Panc1 (cell line): ENCODE measurements around the gene TCF25. TPM values are rescaled to one million over a fixed set of nuclear protein-coding genes. Genes with fewer than 3 reads are reported as not detected.
"Not testable (repeated sequence)": the region's sequence is repeated elsewhere in the genome, so short reads cannot be mapped to it uniquely, and the experiment has no call there.

Source experiments
- ATAC-seq: fragments of 200-7000 bp; cut with Tn5 transposase; 2 replicates; pipeline ENCODE4 v1.9.1; 2020; ENCODE audit warnings: mild to moderate bottlenecking, moderate library complexity
- Bru-seq: library from RNA; stranded (reverse); fragments of 400-500 nt; gene quantifications from one replicate; lab custom pipeline; 2021; lab: Mats Ljungman, UMichigan
- BruChase-seq, 2 experiments: library from RNA; stranded (reverse); fragments of 400-500 nt; gene quantifications; one replicate each; lab custom pipeline; 2021; lab: Mats Ljungman, UMichigan
- BruUV-seq: library from RNA; stranded (reverse); fragments of 400-500 nt; replicated peaks from 2 replicates; lab custom pipeline; 2021; lab: Mats Ljungman, UMichigan
- CTCF ChIA-PET: fragments of 300-600 bp; sonication (Branson Sonifier 250); formaldehyde crosslinking; loops from one replicate; lab custom pipeline; 2022; ENCODE audit warnings: antibody characterized with exemption; lab: Charles Lee
- POLR2A ChIA-PET: fragments of 300-600 bp; sonication (Branson Sonifier 250); formaldehyde crosslinking; loops from one replicate; lab custom pipeline; 2022; ENCODE audit warnings: antibody characterized with exemption; lab: Charles Lee
- DNase-seq: peaks from one replicate; pipeline ENCODE4 v3.0.0-alpha.2; 2010; ENCODE audit warnings: low read depth, low spot score
- H3K27ac ChIP-seq: 2 replicates; pipeline ENCODE4 v1.5.1; 2011; ENCODE audit warnings: mild to moderate bottlenecking, low read length, inconsistent platforms
- H3K27me3 ChIP-seq: fragments of 200-500 bp; sonication (Bioruptor generic); 2 replicates; pipeline ENCODE4 v1.6.0; 2014; ENCODE audit warnings: low read length, inconsistent platforms; ENCODE audit not compliant: control insufficient read depth, insufficient read depth
- H3K36me3 ChIP-seq: fragments of 200-500 bp; sonication (Bioruptor generic); 2 replicates; pipeline ENCODE4 v1.5.1; 2014; ENCODE audit warnings: inconsistent platforms, mild to moderate bottlenecking, low read length, moderate library complexity; ENCODE audit not compliant: control insufficient read depth, insufficient read depth
- H3K4me1 ChIP-seq: 2 replicates; pipeline ENCODE4 v1.5.1; 2011; ENCODE audit warnings: inconsistent platforms, mild to moderate bottlenecking, low read length, moderate library complexity; ENCODE audit not compliant: control insufficient read depth, insufficient read depth
- H3K4me3 ChIP-seq, 2 experiments: 2 replicates each; pipeline ENCODE4 v1.5.1; 2011 to 2012; ENCODE audit warnings: low read depth in 2 of 2, low read length in 2 of 2, mild to moderate bottlenecking in 2 of 2, inconsistent platforms in 1 of 2, moderate library complexity in 1 of 2
- H3K9me3 ChIP-seq: fragments of 200-500 bp; sonication (Bioruptor generic); 2 replicates; pipeline ENCODE4 v1.5.1; 2014; ENCODE audit warnings: low read depth, mild to moderate bottlenecking, inconsistent platforms, low read length, moderate library complexity; ENCODE audit not compliant: control insufficient read depth, insufficient read depth
- POLR2AphosphoS5 ChIP-seq: IDR thresholded peaks from 2 replicates; pipeline ENCODE4 v1.6.1; 2012; ENCODE audit warnings: mild to moderate bottlenecking, low read depth, low read length, moderate library complexity
- SIN3A ChIP-seq: IDR thresholded peaks from 2 replicates; pipeline ENCODE4 v1.6.1; 2012; ENCODE audit warnings: low read depth, mild to moderate bottlenecking, low read length, moderate library complexity, borderline replicate concordance; ENCODE audit not compliant: insufficient read depth
- TCF7L2 ChIP-seq: IDR thresholded peaks from 2 replicates; pipeline ENCODE4 v1.6.1; 2011; ENCODE audit warnings: mild to moderate bottlenecking, low read depth, low read length, inconsistent platforms
- in situ Hi-C: cut with HindIII; loops from 2 replicates; pipeline ENCODE4 v1.10.0; 2016; ENCODE audit warnings: low sequenced_read_pairs, low pct_unique_long_range_greater_than_20kb
- intact Hi-C: fragments of 100-400 bp; cut with micrococcal nuclease; formaldehyde crosslinking; loops from one replicate; pipeline ENCODE4 v1.10.0; 2022; ENCODE audit not compliant: unreplicated experiment
- long read RNA-seq: library from polyadenylated mRNA; unstranded; transcript quantifications from one replicate; pipeline ENCODE4 v2.0.0, GENCODE V29; 2021; ENCODE audit not compliant: unreplicated experiment
- polyA plus RNA-seq: library from polyadenylated mRNA; unstranded; fragments of >200 nt; gene quantifications from one replicate; pipeline ENCODE4 v1.2.1, GENCODE V29; 2012; ENCODE audit warnings: missing spikeins; ENCODE audit not compliant: insufficient read length
- total RNA-seq: library from RNA; stranded (reverse); gene quantifications from one replicate; pipeline ENCODE4 v1.2.1, GENCODE V29; 2021; ENCODE audit not compliant: unreplicated experiment
- TF ChIP-seq, protein P1 (sequence below): fragments of 450-650 bp; IDR thresholded peaks from 2 replicates; pipeline ENCODE4 v1.5.1; 2017; ENCODE audit warnings: mild to moderate bottlenecking
- TF ChIP-seq, protein P2 (sequence below), 2 experiments: IDR thresholded peaks; 2 replicates each; pipeline ENCODE4 v1.6.1; 2011 to 2012; ENCODE audit warnings: low read depth in 2 of 2, control low read depth in 1 of 2, low read length in 1 of 2, mild to moderate bottlenecking in 1 of 2, moderate library complexity in 1 of 2; ENCODE audit not compliant: insufficient read depth in 1 of 2

The TCF25 gene, protein sequence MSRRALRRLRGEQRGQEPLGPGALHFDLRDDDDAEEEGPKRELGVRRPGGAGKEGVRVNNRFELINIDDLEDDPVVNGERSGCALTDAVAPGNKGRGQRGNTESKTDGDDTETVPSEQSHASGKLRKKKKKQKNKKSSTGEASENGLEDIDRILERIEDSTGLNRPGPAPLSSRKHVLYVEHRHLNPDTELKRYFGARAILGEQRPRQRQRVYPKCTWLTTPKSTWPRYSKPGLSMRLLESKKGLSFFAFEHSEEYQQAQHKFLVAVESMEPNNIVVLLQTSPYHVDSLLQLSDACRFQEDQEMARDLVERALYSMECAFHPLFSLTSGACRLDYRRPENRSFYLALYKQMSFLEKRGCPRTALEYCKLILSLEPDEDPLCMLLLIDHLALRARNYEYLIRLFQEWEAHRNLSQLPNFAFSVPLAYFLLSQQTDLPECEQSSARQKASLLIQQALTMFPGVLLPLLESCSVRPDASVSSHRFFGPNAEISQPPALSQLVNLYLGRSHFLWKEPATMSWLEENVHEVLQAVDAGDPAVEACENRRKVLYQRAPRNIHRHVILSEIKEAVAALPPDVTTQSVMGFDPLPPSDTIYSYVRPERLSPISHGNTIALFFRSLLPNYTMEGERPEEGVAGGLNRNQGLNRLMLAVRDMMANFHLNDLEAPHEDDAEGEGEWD
- total RNA-seq = 144 TPM
- polyA plus RNA-seq = 163 TPM
- Bru-seq, nascent RNA = percentile 81 among the genes with signal in this experiment
- BruChase-seq, experiment 1, labeled RNA remaining after a 2-hour chase = percentile 84 among the genes with signal in this experiment
- BruChase-seq, experiment 2, labeled RNA remaining after a 6-hour chase = percentile 87 among the genes with signal in this experiment
- long read RNA-seq, transcript TCF25-201 (18 exons, 2,233 nt) = major isoform, 24 of 183 reads
- long read RNA-seq, partial matches to known transcripts = 117 of 183 reads
- long read RNA-seq, other reads (novel, unspliced or antisense) = 38 of 183 reads

- H3K27ac ChIP-seq = peak within 1 kb of the TSS; percentile 83
- TSS peak; percentile 69 for BruUV-seq
- intact Hi-C loops = no loop called here
- POLR2A ChIA-PET = interaction anchor here (0.6 to 1.1 kb wide), 5 partner anchors 29 to 1009 kb away, joined by 3 to 10 read pairs (median 8); no protein-coding TSS in a partner anchor
- DNase-seq = peak; percentile 33
- no peaks in the 10 kb centered on the region for H3K9me3 ChIP-seq
- CTCF ChIA-PET = interaction anchor here (1.0 to 1.6 kb wide), 2 partner anchors 13 to 168 kb away, joined by 3 to 11 read pairs; no protein-coding TSS in a partner anchor
- H3K27me3 ChIP-seq = no peaks in the 10 kb centered on the region
- H3K36me3 ChIP-seq = peaks cover 9% of the 10 kb centered on the region
- ATAC-seq = peak; percentile 72
- TF ChIP-seq, protein P1, sequence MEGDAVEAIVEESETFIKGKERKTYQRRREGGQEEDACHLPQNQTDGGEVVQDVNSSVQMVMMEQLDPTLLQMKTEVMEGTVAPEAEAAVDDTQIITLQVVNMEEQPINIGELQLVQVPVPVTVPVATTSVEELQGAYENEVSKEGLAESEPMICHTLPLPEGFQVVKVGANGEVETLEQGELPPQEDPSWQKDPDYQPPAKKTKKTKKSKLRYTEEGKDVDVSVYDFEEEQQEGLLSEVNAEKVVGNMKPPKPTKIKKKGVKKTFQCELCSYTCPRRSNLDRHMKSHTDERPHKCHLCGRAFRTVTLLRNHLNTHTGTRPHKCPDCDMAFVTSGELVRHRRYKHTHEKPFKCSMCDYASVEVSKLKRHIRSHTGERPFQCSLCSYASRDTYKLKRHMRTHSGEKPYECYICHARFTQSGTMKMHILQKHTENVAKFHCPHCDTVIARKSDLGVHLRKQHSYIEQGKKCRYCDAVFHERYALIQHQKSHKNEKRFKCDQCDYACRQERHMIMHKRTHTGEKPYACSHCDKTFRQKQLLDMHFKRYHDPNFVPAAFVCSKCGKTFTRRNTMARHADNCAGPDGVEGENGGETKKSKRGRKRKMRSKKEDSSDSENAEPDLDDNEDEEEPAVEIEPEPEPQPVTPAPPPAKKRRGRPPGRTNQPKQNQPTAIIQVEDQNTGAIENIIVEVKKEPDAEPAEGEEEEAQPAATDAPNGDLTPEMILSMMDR = no peak
- TF ChIP-seq SIN3A (no peak), TCF7L2 (no peak), POLR2AphosphoS5 (peak; percentile 76)
- TF ChIP-seq, protein P2, sequence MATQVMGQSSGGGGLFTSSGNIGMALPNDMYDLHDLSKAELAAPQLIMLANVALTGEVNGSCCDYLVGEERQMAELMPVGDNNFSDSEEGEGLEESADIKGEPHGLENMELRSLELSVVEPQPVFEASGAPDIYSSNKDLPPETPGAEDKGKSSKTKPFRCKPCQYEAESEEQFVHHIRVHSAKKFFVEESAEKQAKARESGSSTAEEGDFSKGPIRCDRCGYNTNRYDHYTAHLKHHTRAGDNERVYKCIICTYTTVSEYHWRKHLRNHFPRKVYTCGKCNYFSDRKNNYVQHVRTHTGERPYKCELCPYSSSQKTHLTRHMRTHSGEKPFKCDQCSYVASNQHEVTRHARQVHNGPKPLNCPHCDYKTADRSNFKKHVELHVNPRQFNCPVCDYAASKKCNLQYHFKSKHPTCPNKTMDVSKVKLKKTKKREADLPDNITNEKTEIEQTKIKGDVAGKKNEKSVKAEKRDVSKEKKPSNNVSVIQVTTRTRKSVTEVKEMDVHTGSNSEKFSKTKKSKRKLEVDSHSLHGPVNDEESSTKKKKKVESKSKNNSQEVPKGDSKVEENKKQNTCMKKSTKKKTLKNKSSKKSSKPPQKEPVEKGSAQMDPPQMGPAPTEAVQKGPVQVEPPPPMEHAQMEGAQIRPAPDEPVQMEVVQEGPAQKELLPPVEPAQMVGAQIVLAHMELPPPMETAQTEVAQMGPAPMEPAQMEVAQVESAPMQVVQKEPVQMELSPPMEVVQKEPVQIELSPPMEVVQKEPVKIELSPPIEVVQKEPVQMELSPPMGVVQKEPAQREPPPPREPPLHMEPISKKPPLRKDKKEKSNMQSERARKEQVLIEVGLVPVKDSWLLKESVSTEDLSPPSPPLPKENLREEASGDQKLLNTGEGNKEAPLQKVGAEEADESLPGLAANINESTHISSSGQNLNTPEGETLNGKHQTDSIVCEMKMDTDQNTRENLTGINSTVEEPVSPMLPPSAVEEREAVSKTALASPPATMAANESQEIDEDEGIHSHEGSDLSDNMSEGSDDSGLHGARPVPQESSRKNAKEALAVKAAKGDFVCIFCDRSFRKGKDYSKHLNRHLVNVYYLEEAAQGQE (IDR thresholded peaks at IDR 0.05; ENCODE audit: insufficient read depth in 1 of 2, low read depth in 2 of 2, low read length in 1 of 2) = no peak
- peak within 1 kb of the TSS; percentile 66 to 70 for H3K4me3 ChIP-seq
- H3K4me1 ChIP-seq = peaks cover 3% of the 10 kb centered on the region; the same call in 1 of the 2 replicates
- in situ Hi-C loops = no loop called here
Measured at GRCh38 chr16:89873109-89873971, at the start of gene TCF25. Gene TCF25, plus strand, starts transcription at chr16:89873592. Its CDS starts 76 bp downstream, at chr16:89873668.

DNA sequence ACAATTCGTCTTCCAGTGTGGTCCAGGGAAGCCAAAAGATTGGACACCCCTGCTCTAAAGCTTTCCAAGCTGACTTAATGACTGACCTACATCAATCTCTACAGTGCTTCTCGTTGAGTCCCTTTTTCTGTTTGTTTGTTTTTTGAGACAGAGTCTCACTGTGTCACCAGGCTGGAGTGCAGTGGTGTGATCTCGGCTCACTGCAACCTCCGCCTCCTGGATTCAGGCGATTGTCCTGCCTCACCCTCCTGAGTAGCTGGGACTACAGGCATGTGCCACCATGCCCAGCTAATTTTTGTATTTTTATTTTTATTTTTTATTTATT lies 49.6 kb upstream of the TCF25 start:
- in situ Hi-C loops, H3K4me3 ChIP-seq, BruUV-seq, intact Hi-C loops, H3K4me1 ChIP-seq, H3K27me3 ChIP-seq, H3K9me3 ChIP-seq, H3K27ac ChIP-seq, CTCF ChIA-PET, DNase-seq, ATAC-seq, POLR2A ChIA-PET, H3K36me3 ChIP-seq: not testable (repeated sequence)
